Amniotic epithelial cell (primary cell): ENCODE data around the gene FSTL4.

Experiments
- DNase-seq: peaks from one replicate; pipeline ENCODE4 v3.0.0-alpha.2; 2010; ENCODE audit warnings: low read depth

FSTL4 gene

GRCh38 chr5:133610489-133611356 is 1.6 kb downstream of the FSTL4 start:
- peak; percentile 11 for DNase-seq

- no peak for DNase-seq
Measured at GRCh38 chr5:133607451-133607850, 4.9 kb downstream of the FSTL4 start.

- no peak for DNase-seq
Measured at GRCh38 chr5:133606835-133607234, 5.5 kb downstream of the FSTL4 start.

- DNase-seq: no peak
Measured at GRCh38 chr5:133605323-133605722, 7.0 kb downstream of the FSTL4 start.

- no peak for DNase-seq
Measured at GRCh38 chr5:133603711-133604110, 8.6 kb downstream of the FSTL4 start.

- DNase-seq: no peak
Measured at GRCh38 chr5:133602835-133603380, 9.4 kb downstream of the FSTL4 start.

- DNase-seq: no peak
Measured at GRCh38 chr5:133599600-133599999, 12.7 kb downstream of the FSTL4 start.

- no peak for DNase-seq
Measured at GRCh38 chr5:133599044-133599443, 13.3 kb downstream of the FSTL4 start.

GRCh38 chr5:133596049-133596448 is 16.3 kb downstream of the FSTL4 start:
- no peak for DNase-seq

- DNase-seq: no peak
Measured at GRCh38 chr5:133595465-133595864, 16.9 kb downstream of the FSTL4 start.

- no peak for DNase-seq
Measured at GRCh38 chr5:133589286-133589685, 23.1 kb downstream of the FSTL4 start.

- no peak for DNase-seq
Measured at GRCh38 chr5:133582971-133583370, 29.4 kb downstream of the FSTL4 start.

GRCh38 chr5:133581918-133582317 is 30.4 kb downstream of the FSTL4 start:
- DNase-seq: no peak

GRCh38 chr5:133581348-133581747 is 31.0 kb downstream of the FSTL4 start:
- DNase-seq: no peak

- DNase-seq: no peak
Measured at GRCh38 chr5:133580618-133581017, 31.7 kb downstream of the FSTL4 start.

GRCh38 chr5:133579766-133580165 is 32.6 kb downstream of the FSTL4 start:
- no peak for DNase-seq

- no peak for DNase-seq
Measured at GRCh38 chr5:133569347-133569746, 43.0 kb downstream of the FSTL4 start.

- peak; percentile 13 for DNase-seq
Measured at GRCh38 chr5:133565993-133566392, 46.3 kb downstream of the FSTL4 start.

GRCh38 chr5:133564921-133565565 is 47.3 kb downstream of the FSTL4 start:
- DNase-seq: no peak

GRCh38 chr5:133562554-133562953 is 49.8 kb downstream of the FSTL4 start:
- no peak for DNase-seq

GRCh38 chr5:133559960-133560359 is 52.4 kb downstream of the FSTL4 start:
- DNase-seq: no peak

- no peak for DNase-seq
Measured at GRCh38 chr5:133556551-133556950, 55.8 kb downstream of the FSTL4 start.

GRCh38 chr5:133554279-133554678 is 58.1 kb downstream of the FSTL4 start:
- DNase-seq: no peak
